Measurements from ENCODE around the gene CRTAP. TPM values are rescaled to one million over a fixed set of nuclear protein-coding genes. Genes with fewer than 3 reads are reported as not detected.
A peak's percentile ranks its signal among the peaks of the same experiment; 100 is the strongest.

Gene CRTAP
- 269 TPM for total RNA-seq (2013)
- 100 to 1,000 TPM; 134 to 321 (median 317) TPM for polyA plus RNA-seq
- polyA minus RNA-seq: 108 and 214 TPM in 2 replicates
- 39.5 to 258 (median 173) reads per million in 11 experiments for total RNA-seq

DNA sequence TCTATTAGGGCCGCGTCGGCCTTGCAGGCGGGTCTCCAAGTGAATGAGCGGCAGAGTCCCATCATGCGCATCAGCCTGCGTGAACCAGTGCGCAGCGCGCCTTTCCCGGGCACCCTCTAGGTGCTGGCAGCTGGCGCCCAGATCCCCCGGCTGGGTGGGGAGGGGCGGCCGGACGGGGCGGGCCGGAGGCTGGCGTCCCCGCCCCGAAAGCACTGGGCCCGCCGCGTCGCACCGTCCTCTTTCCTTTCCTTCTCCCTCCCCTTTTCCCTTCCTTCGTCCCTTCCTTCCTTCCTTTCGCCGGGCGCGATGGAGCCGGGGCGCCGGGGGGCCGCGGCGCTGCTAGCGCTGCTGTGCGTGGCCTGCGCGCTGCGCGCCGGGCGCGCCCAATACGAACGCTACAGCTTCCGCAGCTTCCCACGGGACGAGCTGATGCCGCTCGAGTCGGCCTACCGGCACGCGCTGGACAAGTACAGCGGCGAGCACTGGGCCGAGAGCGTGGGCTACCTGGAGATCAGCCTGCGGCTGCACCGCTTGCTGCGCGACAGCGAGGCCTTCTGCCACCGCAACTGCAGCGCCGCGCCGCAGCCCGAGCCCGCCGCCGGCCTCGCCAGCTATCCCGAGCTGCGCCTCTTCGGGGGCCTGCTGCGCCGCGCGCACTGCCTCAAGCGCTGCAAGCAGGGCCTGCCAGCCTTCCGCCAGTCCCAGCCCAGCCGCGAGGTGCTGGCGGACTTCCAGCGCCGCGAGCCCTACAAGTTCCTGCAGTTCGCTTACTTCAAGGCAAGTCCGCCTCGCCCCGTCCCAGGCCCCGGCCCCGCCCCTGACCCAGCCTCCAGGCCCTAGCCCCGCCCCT, at the start of gene CRTAP:
TSS of gene CRTAP (plus strand) at position 243 of the 850 bp plus-strand sequence. CDS start at position 307, 64 bp downstream.
- peak within 1 kb of the TSS; percentile 82 for H3K9ac ChIP-seq (ENCODE audit: insufficient read depth, low read length, poor library complexity, severe bottlenecking)
- intact Hi-C loops (cut with micrococcal nuclease): loop anchor here (2.0 to 10.0 kb wide), 2 partner anchors 17 to 321 kb away; partner anchors contain the start of genes GLB1 (in 1 of the 2) and TMPPE (in 1 of the 2)
- TF ChIP-seq, protein P1, sequence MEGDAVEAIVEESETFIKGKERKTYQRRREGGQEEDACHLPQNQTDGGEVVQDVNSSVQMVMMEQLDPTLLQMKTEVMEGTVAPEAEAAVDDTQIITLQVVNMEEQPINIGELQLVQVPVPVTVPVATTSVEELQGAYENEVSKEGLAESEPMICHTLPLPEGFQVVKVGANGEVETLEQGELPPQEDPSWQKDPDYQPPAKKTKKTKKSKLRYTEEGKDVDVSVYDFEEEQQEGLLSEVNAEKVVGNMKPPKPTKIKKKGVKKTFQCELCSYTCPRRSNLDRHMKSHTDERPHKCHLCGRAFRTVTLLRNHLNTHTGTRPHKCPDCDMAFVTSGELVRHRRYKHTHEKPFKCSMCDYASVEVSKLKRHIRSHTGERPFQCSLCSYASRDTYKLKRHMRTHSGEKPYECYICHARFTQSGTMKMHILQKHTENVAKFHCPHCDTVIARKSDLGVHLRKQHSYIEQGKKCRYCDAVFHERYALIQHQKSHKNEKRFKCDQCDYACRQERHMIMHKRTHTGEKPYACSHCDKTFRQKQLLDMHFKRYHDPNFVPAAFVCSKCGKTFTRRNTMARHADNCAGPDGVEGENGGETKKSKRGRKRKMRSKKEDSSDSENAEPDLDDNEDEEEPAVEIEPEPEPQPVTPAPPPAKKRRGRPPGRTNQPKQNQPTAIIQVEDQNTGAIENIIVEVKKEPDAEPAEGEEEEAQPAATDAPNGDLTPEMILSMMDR (IDR thresholded peaks at IDR 0.05): no peak
- peaks cover 9 to 20% of the 10 kb centered on the region in 2 donors for H3K36me3 ChIP-seq (replicated peaks in 1 of 2; ENCODE audit: control insufficient read depth in 1 of 2, insufficient read depth in 2 of 2, low read length in 2 of 2)
- Mint-ChIP-seq H3K4me1 (peaks cover 69% of the 10 kb centered on the region), H3K4me3 (peak within 1 kb of the TSS; percentile 80 to 90), H3K36me3 (peaks cover 17 to 20% of the 10 kb centered on the region in 2 donors), H3K27me3 (ENCODE audit: low read depth in 3 of 3) (peaks cover 0 to 2% (median 0%) of the 10 kb centered on the region in 3 donors), H3K9me3 (no peaks in the 10 kb centered on the region), H3K27ac (peak within 1 kb of the TSS; percentile 88 to 98 (median 94))
- H3K9me3 ChIP-seq (replicated peaks in 1 of 2; ENCODE audit: control insufficient read depth in 1 of 2, insufficient read depth in 1 of 2, low read length in 2 of 2): no peaks in the 10 kb centered on the region
- DNase-seq: peak; percentile 85 to 90 (median 90)
- peaks cover 28% of the 10 kb centered on the region for H4K20me1 ChIP-seq (ENCODE audit: insufficient read depth, low read length)
- peak within 1 kb of the TSS; percentile 60 to 89 (median 84) for H3K4me3 ChIP-seq (replicated peaks in 1 of 3; ENCODE audit: low read depth in 2 of 3, low read length in 3 of 3)
- H3K27ac ChIP-seq (ENCODE audit: low read depth in 1 of 2, low read length in 2 of 2): peak within 1 kb of the TSS; percentile 86 to 91
- peaks cover 45% of the 10 kb centered on the region for H3K79me2 ChIP-seq (ENCODE audit: insufficient read depth, low read length)
- H3K4me2 ChIP-seq (replicated peaks; ENCODE audit: extremely low read depth, low read length, poor library complexity, severe bottlenecking): peak within 1 kb of the TSS; percentile 98
- H3K4me1 ChIP-seq (ENCODE audit: control insufficient read depth in 1 of 2, insufficient read depth in 2 of 2, low read length in 2 of 2): peaks cover 54 to 69% of the 10 kb centered on the region in 2 donors
- peak within 1 kb of the TSS; percentile 96 for H2AFZ ChIP-seq (ENCODE audit: insufficient read depth, low read depth, low read length, poor library complexity, severe bottlenecking)
- no peaks in the 10 kb centered on the region for H3K27me3 ChIP-seq (ENCODE audit: control insufficient read depth in 2 of 2, insufficient read depth in 2 of 2, low read length in 2 of 2)
- WGBS (ENCODE audit: insufficient coverage): under 1% methylated on average over 92 of the region's 98 CpGs

- intact Hi-C loops (cut with micrococcal nuclease): no loop called here
- no peaks in the 10 kb centered on the region for H3K9me3 ChIP-seq (replicated peaks in 1 of 2; ENCODE audit: control insufficient read depth in 1 of 2, insufficient read depth in 1 of 2, low read length in 2 of 2)
- peaks cover 0 to 6% of the 10 kb centered on the region in 2 donors for H3K4me1 ChIP-seq (ENCODE audit: control insufficient read depth in 1 of 2, insufficient read depth in 2 of 2, low read length in 2 of 2)
- no peak overlapping the region for H3K4me2 ChIP-seq (replicated peaks; ENCODE audit: extremely low read depth, low read length, poor library complexity, severe bottlenecking)
- H3K4me3 ChIP-seq (replicated peaks in 1 of 3; ENCODE audit: low read depth in 2 of 3, low read length in 3 of 3): no peak overlapping the region
- 100% methylated on average over 2 of the region's 2 CpGs for WGBS (ENCODE audit: insufficient coverage)
- Mint-ChIP-seq H3K9me3 (peaks cover 0 to 2% (median 0%) of the 10 kb centered on the region in 7 donors), H3K4me1 (peaks cover 7% of the 10 kb centered on the region), H3K36me3 (peaks cover 77 to 91% of the 10 kb centered on the region in 2 donors), H3K4me3 (no peak overlapping the region), H3K27me3 (ENCODE audit: low read depth in 3 of 3) (peaks cover 0 to 2% (median 0%) of the 10 kb centered on the region in 3 donors), H3K27ac (peak overlapping the region in 1 of 7 donors; percentile 32)
- no peak for DNase-seq
- TF ChIP-seq, protein P1 (IDR thresholded peaks at IDR 0.05): peak; percentile 33
- H3K36me3 ChIP-seq (replicated peaks in 1 of 2; ENCODE audit: control insufficient read depth in 1 of 2, insufficient read depth in 2 of 2, low read length in 2 of 2): peaks cover 77 to 99% of the 10 kb centered on the region in 2 donors
- peaks cover 6% of the 10 kb centered on the region for H3K79me2 ChIP-seq (ENCODE audit: insufficient read depth, low read length)
- H2AFZ ChIP-seq (ENCODE audit: insufficient read depth, low read depth, low read length, poor library complexity, severe bottlenecking): no peak overlapping the region
- H3K27me3 ChIP-seq (ENCODE audit: control insufficient read depth in 2 of 2, insufficient read depth in 2 of 2, low read length in 2 of 2): no peaks in the 10 kb centered on the region
- no peak overlapping the region for H3K9ac ChIP-seq (ENCODE audit: insufficient read depth, low read length, poor library complexity, severe bottlenecking)
- H3K27ac ChIP-seq (ENCODE audit: low read depth in 1 of 2, low read length in 2 of 2): peak overlapping the region in 1 of 2 donors; percentile 36
- peaks cover 20% of the 10 kb centered on the region for H4K20me1 ChIP-seq (ENCODE audit: insufficient read depth, low read length)
Observed at GRCh38 chr3:33064929-33065328, 48.9 kb upstream of the CRTAP start.

Data from CD14-positive monocyte (primary cell).